Upper lobe of right lung (tissue), 1 donor: ENCODE results near the gene DNAJC3. TPM values are rescaled to one million over a fixed set of nuclear protein-coding genes. Genes with fewer than 3 reads are reported as not detected.
"Not testable (repeated sequence)": the region's sequence is repeated elsewhere in the genome, so short reads cannot be mapped to it uniquely, and the experiment has no call there.

Experiments
- ATAC-seq: fragments of 200-7000 bp; cut with Tn5 transposase; one replicate; pipeline ENCODE4 v1.9.1; 2020; ENCODE audit warnings: mild to moderate bottlenecking, moderate library complexity
- DNase-seq: peaks from one replicate; pipeline ENCODE4 v3.0.0-alpha.2; 2020
- H3K27ac ChIP-seq: fragments of 200-600 bp; one replicate; pipeline ENCODE4 v1.8.0; 2022
- H3K27me3 ChIP-seq: fragments of 200-600 bp; one replicate; pipeline ENCODE4 v1.8.0; 2022; ENCODE audit warnings: mild to moderate bottlenecking
- H3K36me3 ChIP-seq: fragments of 200-600 bp; one replicate; pipeline ENCODE4 v1.8.0; 2022
- H3K4me1 ChIP-seq: fragments of 200-600 bp; one replicate; pipeline ENCODE4 v1.8.0; 2022
- H3K4me3 ChIP-seq: fragments of 200-600 bp; one replicate; pipeline ENCODE4 v1.8.0; 2022; ENCODE audit warnings: mild to moderate bottlenecking
- H3K9me3 ChIP-seq: fragments of 200-600 bp; one replicate; pipeline ENCODE4 v1.8.0; 2022
- intact Hi-C: fragments of 100-400 bp; cut with DNase I; formaldehyde crosslinking; loops from one replicate; pipeline ENCODE4 v1.11.0; 2022
- total RNA-seq: library from RNA; stranded (reverse); fragmentation: NEBNext Ultra II Directional; extraction: Animal tissue kit (Norgen Biotek cat#: 25700); gene quantifications from one replicate; pipeline ENCODE4 v1.2.1, GENCODE V29; 2021
- TF ChIP-seq, protein P1 (sequence below): fragments of 200-600 bp; IDR thresholded peaks from one replicate; pipeline ENCODE4 v1.8.0; 2022; ENCODE audit warnings: antibody characterized with exemption
- donor health status: DM: no; HTN: yes; CAD: no; lungs with severe emphysema.

The DNAJC3 gene
- total RNA-seq, 1 donor from 2014 or later: 67.9 TPM

DNA sequence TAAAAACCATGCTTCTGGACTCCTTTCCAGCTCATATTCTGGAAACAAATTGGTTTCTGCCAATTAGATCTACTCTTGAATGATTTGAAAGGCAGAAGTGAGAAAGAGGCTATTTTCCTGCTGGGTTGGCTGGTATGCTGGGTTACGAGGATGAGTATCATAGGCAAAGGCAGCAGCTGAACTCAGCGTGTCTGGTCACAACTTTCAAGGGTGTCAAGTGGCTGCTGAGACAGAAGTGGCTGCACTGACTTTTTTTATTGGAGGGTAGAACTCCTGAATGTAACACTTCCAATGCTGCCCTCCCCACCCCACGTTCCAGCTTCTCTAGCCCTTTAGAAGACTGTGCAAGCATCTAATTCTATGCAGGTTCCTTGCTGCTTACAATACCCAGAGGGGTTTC is 24.1 kb upstream of the DNAJC3 start:
- H3K4me1 ChIP-seq: no peaks in the 10 kb centered on the region
- intact Hi-C loops: no loop called here
- no peak for ATAC-seq
- no peak for DNase-seq
- no peaks in the 10 kb centered on the region for H3K36me3 ChIP-seq
- H3K9me3 ChIP-seq: no peaks in the 10 kb centered on the region
- TF ChIP-seq, protein P1, sequence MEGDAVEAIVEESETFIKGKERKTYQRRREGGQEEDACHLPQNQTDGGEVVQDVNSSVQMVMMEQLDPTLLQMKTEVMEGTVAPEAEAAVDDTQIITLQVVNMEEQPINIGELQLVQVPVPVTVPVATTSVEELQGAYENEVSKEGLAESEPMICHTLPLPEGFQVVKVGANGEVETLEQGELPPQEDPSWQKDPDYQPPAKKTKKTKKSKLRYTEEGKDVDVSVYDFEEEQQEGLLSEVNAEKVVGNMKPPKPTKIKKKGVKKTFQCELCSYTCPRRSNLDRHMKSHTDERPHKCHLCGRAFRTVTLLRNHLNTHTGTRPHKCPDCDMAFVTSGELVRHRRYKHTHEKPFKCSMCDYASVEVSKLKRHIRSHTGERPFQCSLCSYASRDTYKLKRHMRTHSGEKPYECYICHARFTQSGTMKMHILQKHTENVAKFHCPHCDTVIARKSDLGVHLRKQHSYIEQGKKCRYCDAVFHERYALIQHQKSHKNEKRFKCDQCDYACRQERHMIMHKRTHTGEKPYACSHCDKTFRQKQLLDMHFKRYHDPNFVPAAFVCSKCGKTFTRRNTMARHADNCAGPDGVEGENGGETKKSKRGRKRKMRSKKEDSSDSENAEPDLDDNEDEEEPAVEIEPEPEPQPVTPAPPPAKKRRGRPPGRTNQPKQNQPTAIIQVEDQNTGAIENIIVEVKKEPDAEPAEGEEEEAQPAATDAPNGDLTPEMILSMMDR: no peak
- H3K27me3 ChIP-seq: no peaks in the 10 kb centered on the region
- no peak overlapping the region for H3K27ac ChIP-seq
- no peak overlapping the region for H3K4me3 ChIP-seq

DNA sequence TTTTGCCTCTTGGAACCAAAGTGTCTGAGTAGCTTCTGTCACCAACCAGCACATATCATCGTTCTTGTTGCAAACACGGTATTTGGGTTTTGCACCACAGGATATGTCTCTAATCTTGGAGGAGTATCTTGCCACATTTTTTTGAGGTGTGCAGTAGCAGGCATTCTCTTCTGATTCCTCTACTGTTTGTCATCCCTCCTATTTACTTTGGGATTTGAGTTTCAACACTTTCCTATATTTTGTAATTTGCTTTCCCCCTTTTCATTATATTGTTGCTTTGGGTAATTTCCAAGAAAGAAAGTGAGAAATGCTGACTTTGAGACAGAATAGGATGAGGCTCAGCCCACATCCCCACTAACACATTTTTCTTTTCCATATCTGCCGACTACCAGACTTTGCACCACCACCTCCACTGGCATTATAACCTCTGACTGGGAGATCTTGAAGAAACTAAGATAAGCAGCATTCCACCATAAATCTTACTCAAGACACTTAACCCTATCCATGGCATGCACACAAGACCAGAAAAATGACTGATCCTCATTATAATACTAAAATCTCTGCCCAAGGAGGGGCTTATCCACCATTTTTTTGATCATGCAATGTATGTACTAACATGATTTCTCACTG is 20.4 kb upstream of the DNAJC3 start:
- H3K36me3 ChIP-seq: no peaks in the 10 kb centered on the region
- TF ChIP-seq, protein P1: no peak
- no peak overlapping the region for H3K4me3 ChIP-seq
- DNase-seq: no peak
- H3K4me1 ChIP-seq: no peaks in the 10 kb centered on the region
- no peaks in the 10 kb centered on the region for H3K27me3 ChIP-seq
- no peak for ATAC-seq
- intact Hi-C loops: no loop called here
- H3K9me3 ChIP-seq: no peaks in the 10 kb centered on the region
- no peak overlapping the region for H3K27ac ChIP-seq

DNA sequence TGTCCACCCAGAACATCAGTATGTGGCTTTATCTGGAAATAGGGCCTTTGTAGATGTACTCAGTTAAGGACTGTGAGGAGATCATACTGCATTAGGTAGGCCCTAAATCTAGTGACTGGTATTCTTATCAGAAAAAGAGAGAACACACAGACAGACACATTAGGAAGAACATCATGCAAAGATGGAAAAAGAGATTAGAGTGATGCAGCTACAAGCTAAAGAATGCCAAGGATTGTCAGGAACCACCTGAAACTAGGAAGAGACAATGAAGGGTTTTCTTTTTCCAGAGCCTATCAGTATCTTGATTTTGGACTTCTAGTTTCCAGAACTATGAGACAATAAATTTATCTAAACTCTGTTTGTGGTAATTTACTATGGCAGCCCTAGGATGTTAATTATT is 17.4 kb upstream of the DNAJC3 start:
- no peak overlapping the region for H3K27ac ChIP-seq
- H3K27me3 ChIP-seq: no peaks in the 10 kb centered on the region
- H3K4me3 ChIP-seq: no peak overlapping the region
- no peaks in the 10 kb centered on the region for H3K9me3 ChIP-seq
- TF ChIP-seq, protein P1: no peak
- ATAC-seq: no peak
- intact Hi-C loops: no loop called here
- H3K4me1 ChIP-seq: no peaks in the 10 kb centered on the region
- no peaks in the 10 kb centered on the region for H3K36me3 ChIP-seq
- no peak for DNase-seq

DNA sequence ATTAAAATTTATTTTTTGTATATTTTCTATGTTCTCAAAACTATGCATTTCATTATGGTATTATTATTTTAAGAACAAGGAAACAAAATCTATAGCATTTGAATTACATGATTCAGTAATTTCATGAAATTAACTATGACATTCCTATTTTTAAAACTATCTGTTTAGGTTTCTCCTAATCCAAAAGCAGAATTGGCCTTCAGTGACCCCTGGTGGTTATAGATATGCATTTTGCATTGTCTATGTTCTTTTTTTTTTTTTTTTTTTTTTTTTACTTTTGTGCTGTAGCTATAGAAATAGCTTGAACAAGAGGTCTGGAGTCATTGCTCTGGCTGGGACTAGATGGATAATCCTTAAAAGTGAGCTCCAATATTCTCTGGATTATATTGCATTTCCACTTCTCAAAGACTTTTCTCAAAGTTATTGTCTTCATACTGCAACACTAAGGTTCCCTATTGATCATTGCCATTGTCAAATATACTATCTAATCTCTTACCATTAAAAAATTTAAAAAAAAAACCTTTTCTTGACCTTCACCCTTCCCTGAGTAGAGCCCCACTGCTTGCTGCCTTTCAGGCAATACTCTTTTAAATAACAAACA is 15.9 kb upstream of the DNAJC3 start:
- no peak overlapping the region for H3K4me3 ChIP-seq
- intact Hi-C loops: no loop called here
- TF ChIP-seq, protein P1: peak; percentile 57
- H3K27ac ChIP-seq: no peak overlapping the region
- DNase-seq (no peak), ATAC-seq (peak; percentile 35)
- H3K27me3 ChIP-seq: no peaks in the 10 kb centered on the region
- no peaks in the 10 kb centered on the region for H3K36me3 ChIP-seq
- peaks cover 7% of the 10 kb centered on the region for H3K9me3 ChIP-seq
- H3K4me1 ChIP-seq: no peaks in the 10 kb centered on the region

DNA sequence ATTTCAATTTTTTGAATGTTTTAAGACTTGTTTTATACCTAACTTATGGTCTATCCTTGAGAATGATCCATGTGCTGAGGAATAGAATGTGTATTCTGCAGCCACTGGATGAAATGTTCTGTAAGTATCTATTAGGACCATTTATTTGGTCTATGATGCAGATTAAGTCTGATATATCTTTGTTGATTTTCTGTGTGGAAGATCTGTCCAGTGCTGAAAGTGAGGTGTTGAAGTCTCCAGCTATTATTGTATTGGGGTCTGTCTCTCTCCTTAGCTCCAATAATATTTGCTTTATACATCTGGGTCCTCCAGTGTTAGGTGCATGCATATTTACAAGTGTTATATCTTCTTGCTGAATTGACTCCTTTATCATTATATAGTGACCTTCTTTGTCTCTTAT is 9.7 kb upstream of the DNAJC3 start:
- DNase-seq, intact Hi-C loops, H3K36me3 ChIP-seq, H3K4me1 ChIP-seq, H3K27ac ChIP-seq, H3K4me3 ChIP-seq, ATAC-seq, H3K27me3 ChIP-seq: not testable (repeated sequence)
- H3K9me3 ChIP-seq: peaks cover 21% of the 10 kb centered on the region

DNA sequence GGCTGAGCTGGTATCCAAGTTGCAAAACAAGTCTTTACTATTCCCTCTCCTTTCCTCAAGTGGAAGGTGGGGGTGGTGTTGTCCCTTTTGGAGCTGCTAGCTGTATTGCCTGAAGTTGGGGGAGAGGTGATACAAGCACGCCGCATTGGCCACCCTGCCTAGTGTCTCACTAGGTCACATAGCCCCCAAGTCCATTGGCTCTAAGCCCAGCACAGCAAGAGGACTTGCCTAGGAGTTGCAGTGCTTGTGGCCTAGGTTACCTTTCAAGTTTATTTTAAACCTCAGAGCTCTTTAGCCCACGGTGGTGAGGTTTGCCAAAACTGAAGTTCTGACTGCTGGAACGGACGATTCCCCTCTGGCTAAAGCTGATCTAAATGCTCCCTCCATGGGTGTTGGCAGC is 5.3 kb upstream of the DNAJC3 start:
- TF ChIP-seq, protein P1: no peak
- intact Hi-C loops: no loop called here
- peaks cover 9% of the 10 kb centered on the region for H3K9me3 ChIP-seq

More for the DNA sequence above, 5.3 kb upstream of the DNAJC3 start:
- DNase-seq (no peak), ATAC-seq (no peak)
- no peak overlapping the region for H3K4me3 ChIP-seq
- peaks cover 9% of the 10 kb centered on the region for H3K4me1 ChIP-seq
- H3K27me3 ChIP-seq: no peaks in the 10 kb centered on the region
- no peak overlapping the region for H3K27ac ChIP-seq
- H3K36me3 ChIP-seq: no peaks in the 10 kb centered on the region
